Measurements from ENCODE around the gene SF3A1.

DNA sequence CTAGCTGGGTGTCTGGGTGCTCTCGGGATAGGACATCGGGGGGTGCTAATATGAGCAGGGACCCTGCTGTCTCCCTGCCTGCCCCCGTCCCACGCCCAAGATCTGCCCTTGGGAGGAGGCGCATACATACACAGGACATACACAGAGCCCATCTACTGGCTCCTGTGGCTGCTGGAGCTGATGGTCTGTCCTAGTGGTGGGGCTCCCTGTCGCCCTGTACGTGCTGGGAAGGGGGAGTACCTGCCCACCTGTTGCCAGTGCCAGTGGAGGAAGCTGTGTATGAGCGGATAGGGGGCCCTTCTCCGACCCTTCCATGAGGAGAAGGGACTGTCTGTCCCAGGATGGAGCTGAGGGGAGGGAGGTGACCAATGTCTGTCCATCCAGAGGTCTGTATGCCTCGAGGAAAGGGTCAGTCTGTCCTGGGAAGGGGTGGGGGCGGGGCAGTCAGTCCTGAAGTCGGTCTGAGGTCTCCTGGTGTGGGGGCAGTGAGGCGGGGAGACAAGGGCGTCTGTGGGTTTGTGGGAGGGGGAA, 30.9 kb downstream of the SF3A1 start:
- TF ChIP-seq TAF1 (conservative IDR thresholded peaks at IDR 0.05) (no peak), CTCF (IDR thresholded peaks at IDR 0.05; ENCODE audit: low read depth, low read length, missing input control) (no peak), REST (IDR thresholded peaks at IDR 0.05) (no peak), RAD21 (IDR thresholded peaks at IDR 0.05) (no peak), GABPA (IDR thresholded peaks at IDR 0.05 in 1 of 2, conservative IDR thresholded peaks at IDR 0.05 in 1 of 2) (no peak), HNF4G (IDR thresholded peaks at IDR 0.05) (no peak), FOXA1 (IDR thresholded peaks at IDR 0.05) (no peak), ZBTB33 (IDR thresholded peaks at IDR 0.05) (no peak), JUND (IDR thresholded peaks at IDR 0.05) (no peak), SP1 (IDR thresholded peaks at IDR 0.05) (no peak), YY1 (IDR thresholded peaks at IDR 0.05) (no peak), HNF4A (conservative IDR thresholded peaks at IDR 0.05) (no peak), MAX (IDR thresholded peaks at IDR 0.05) (no peak)

All from liver (tissue), 3 donors.